H1 (cell line): ENCODE results near the gene HECTD4. TPM values are rescaled to one million over a fixed set of nuclear protein-coding genes. Genes with fewer than 3 reads are reported as not detected.

ENCODE experiments used
- CTCF ChIA-PET: fragments of 300-600 bp; sonication (Branson Sonifier 250); formaldehyde crosslinking; loops from one replicate; lab custom pipeline; 2021; ENCODE audit not compliant: partially characterized antibody; lab: Charles Lee
- POLR2A ChIA-PET: fragments of 300-600 bp; sonication (Branson Sonifier 250); formaldehyde crosslinking; loops from one replicate; lab custom pipeline; 2021; ENCODE audit warnings: inconsistent platforms; ENCODE audit not compliant: partially characterized antibody; lab: Charles Lee
- DNase-seq, 2 experiments: peaks; one replicate each; pipeline versions ENCODE4 v3.0.0 to v3.0.0-alpha.2; 2010 to 2022; ENCODE audit warnings: low spot score in 2 of 2, low read depth in 1 of 2, mixed read lengths in 1 of 2
- FAIRE-seq: peaks from 2 replicates; lab custom pipeline; 2011; peaks lifted over from hg19 to GRCh38; lab: Jason Lieb, UNC
- H2AFZ ChIP-seq: 2 replicates; pipeline ENCODE4 v1.8.1; 2012; ENCODE audit warnings: low read length, inconsistent platforms
- H2AK5ac ChIP-seq: 2 replicates; pipeline ENCODE4 v1.6.1; 2013; ENCODE audit warnings: low read depth, low read length
- H2BK120ac ChIP-seq: replicated peaks from 2 replicates; pipeline ENCODE3; 2013; ENCODE audit warnings: low read depth, low read length, inconsistent platforms
- H2BK12ac ChIP-seq: 2 replicates; pipeline ENCODE4 v1.6.1; 2013; ENCODE audit warnings: low read depth, low read length
- H2BK15ac ChIP-seq: 2 replicates; pipeline ENCODE4 v1.6.1; 2013; ENCODE audit warnings: low read length
- H2BK20ac ChIP-seq: 2 replicates; pipeline ENCODE4 v1.6.1; 2013; ENCODE audit warnings: low read length
- H2BK5ac ChIP-seq: 2 replicates; pipeline ENCODE4 v1.6.1; 2013; ENCODE audit warnings: low read depth, low read length
- H3K14ac ChIP-seq: 2 replicates; pipeline ENCODE4 v1.6.1; 2013; ENCODE audit warnings: inconsistent platforms; ENCODE audit not compliant: insufficient read length
- H3K18ac ChIP-seq: 2 replicates; pipeline ENCODE4 v1.6.1; 2013; ENCODE audit warnings: low read length; ENCODE audit errors: extremely low read depth
- H3K23ac ChIP-seq: 2 replicates; pipeline ENCODE4 v1.6.1; 2013; ENCODE audit warnings: inconsistent platforms; ENCODE audit not compliant: insufficient read length
- H3K23me2 ChIP-seq: 2 replicates; pipeline ENCODE4 v1.6.1; 2013; ENCODE audit warnings: low read depth, low read length
- H3K27ac ChIP-seq: 2 replicates; pipeline ENCODE4 v1.6.1; 2011; ENCODE audit warnings: low read depth, low read length, inconsistent platforms
- H3K27me3 ChIP-seq, 4 experiments: replicated peaks in 1 of 4; 1 replicate in 1 of 4; 2 replicates in 3 of 4; pipeline versions ENCODE4 v1.6.1 to v1.8.1; 2011 to 2013; ENCODE audit warnings: low read length in 3 of 4, mild to moderate bottlenecking in 3 of 4, inconsistent platforms in 2 of 4, mixed read lengths in 2 of 4, moderate library complexity in 1 of 4; ENCODE audit not compliant: control insufficient read depth in 3 of 4, insufficient read depth in 3 of 4; ENCODE audit errors: extremely low read depth in 1 of 4
- H3K36me3 ChIP-seq, 4 experiments: 2 replicates each; pipeline versions ENCODE4 v1.6.1 to v1.8.1; 2011 to 2013; ENCODE audit warnings: mild to moderate bottlenecking in 4 of 4, low read length in 3 of 4, moderate library complexity in 2 of 4, control low read depth in 1 of 4, inconsistent platforms in 1 of 4; ENCODE audit not compliant: insufficient read depth in 4 of 4, control insufficient read depth in 2 of 4
- H3K4ac ChIP-seq: replicated peaks from 2 replicates; pipeline ENCODE3; 2013; ENCODE audit warnings: low read length, low read depth, mixed read lengths, inconsistent platforms; ENCODE audit not compliant: insufficient read length
- H3K4me1 ChIP-seq, 4 experiments: replicated peaks in 1 of 4; 1 replicate in 1 of 4; 2 replicates in 3 of 4; pipeline versions ENCODE4 v1.6.1 to v1.8.1; 2011 to 2013; ENCODE audit warnings: low read length in 3 of 4, inconsistent platforms in 2 of 4, mixed read lengths in 1 of 4; ENCODE audit not compliant: insufficient read depth in 4 of 4, control insufficient read depth in 3 of 4
- H3K4me2 ChIP-seq, 2 experiments: 2 replicates each; pipeline versions ENCODE4 v1.6.1 to v1.8.1; 2011 to 2013; ENCODE audit warnings: low read depth in 2 of 2, low read length in 2 of 2, control low read depth in 1 of 2, inconsistent platforms in 1 of 2, mild to moderate bottlenecking in 1 of 2; ENCODE audit not compliant: insufficient read depth in 1 of 2
- H3K4me3 ChIP-seq, 4 experiments: fragments of 200-600, 300-600 bp in 1 of 4; sonication (generic), shearing (Covaris generic), sonication (Bioruptor Twin) in 1 of 4; 2 replicates each; pipeline versions ENCODE4 v1.5.1 to v1.8.1; 2011 to 2016; ENCODE audit warnings: low read length in 4 of 4, low read depth in 3 of 4, control low read depth in 2 of 4, inconsistent platforms in 2 of 4, mild to moderate bottlenecking in 2 of 4, mixed read lengths in 1 of 4, moderate library complexity in 1 of 4; ENCODE audit not compliant: insufficient read depth in 2 of 4; ENCODE audit errors: extremely low read depth in 1 of 4
- H3K56ac ChIP-seq: replicated peaks from 2 replicates; pipeline ENCODE3; 2013; ENCODE audit warnings: low read depth, mild to moderate bottlenecking, mixed read lengths, low read length, inconsistent platforms; ENCODE audit not compliant: insufficient read length
- H3K79me1 ChIP-seq: 2 replicates; pipeline ENCODE4 v1.6.1; 2013; ENCODE audit warnings: low read depth, low read length, control low read depth
- H3K79me2 ChIP-seq, 2 experiments: 2 replicates each; pipeline versions ENCODE4 v1.6.1 to v1.8.1; 2012 to 2013; ENCODE audit warnings: low read length in 2 of 2, mild to moderate bottlenecking in 2 of 2, inconsistent platforms in 1 of 2; ENCODE audit not compliant: insufficient read depth in 2 of 2, control insufficient read depth in 1 of 2
- H3K9ac ChIP-seq, 4 experiments: replicated peaks in 1 of 4; 1 replicate in 1 of 4; 2 replicates in 3 of 4; pipeline versions ENCODE4 v1.6.1 to v1.8.1; 2011 to 2013; ENCODE audit warnings: low read depth in 3 of 4, low read length in 3 of 4, control low read depth in 2 of 4, mild to moderate bottlenecking in 2 of 4, moderate library complexity in 2 of 4, inconsistent platforms in 1 of 4; ENCODE audit errors: extremely low read depth in 1 of 4
- H3K9me3 ChIP-seq, 2 experiments: 2 replicates each; pipeline versions ENCODE4 v1.6.1 to v1.8.1; 2012 to 2013; ENCODE audit warnings: mild to moderate bottlenecking in 2 of 2, moderate library complexity in 2 of 2, control low read depth in 1 of 2, inconsistent platforms in 1 of 2, low read depth in 1 of 2, low read length in 1 of 2, mixed read lengths in 1 of 2; ENCODE audit not compliant: insufficient read depth in 2 of 2
- H4K20me1 ChIP-seq, 2 experiments: replicated peaks in 1 of 2; 2 replicates each; pipeline versions ENCODE3 to v1.8.1; 2011 to 2013; ENCODE audit warnings: inconsistent platforms in 2 of 2, low read length in 2 of 2, mild to moderate bottlenecking in 1 of 2; ENCODE audit not compliant: insufficient read depth in 2 of 2, control insufficient read depth in 1 of 2
- H4K5ac ChIP-seq: 2 replicates; pipeline ENCODE4 v1.6.1; 2013; ENCODE audit warnings: low read length, low read depth, mixed read lengths, inconsistent platforms; ENCODE audit not compliant: insufficient read length
- H4K8ac ChIP-seq: 2 replicates; pipeline ENCODE4 v1.8.0; 2013; ENCODE audit warnings: mild to moderate bottlenecking, moderate library complexity, low read length, inconsistent platforms; ENCODE audit not compliant: insufficient read depth; ENCODE audit errors: extremely low read depth
- H4K91ac ChIP-seq: replicated peaks from 2 replicates; pipeline ENCODE3; 2013; ENCODE audit warnings: low read length, mixed read lengths, inconsistent platforms; ENCODE audit not compliant: insufficient read length
- CEBPB ChIP-seq: IDR thresholded peaks from 2 replicates; pipeline ENCODE4 v1.6.1; 2012; ENCODE audit warnings: low read depth, low read length
- CREB1 ChIP-seq: IDR thresholded peaks from 2 replicates; pipeline ENCODE4 v1.6.1; 2012; ENCODE audit warnings: inconsistent platforms
- NANOG ChIP-seq: IDR thresholded peaks from 2 replicates; pipeline ENCODE4 v1.6.1; 2011; ENCODE audit warnings: low read length, low read depth, mild to moderate bottlenecking, inconsistent platforms; ENCODE audit not compliant: insufficient read depth, poor library complexity, severe bottlenecking
- TAF7 ChIP-seq: optimal IDR thresholded peaks from 2 replicates; pipeline ENCODE3; 2011; ENCODE audit warnings: low read depth, mild to moderate bottlenecking, inconsistent platforms, low read length, moderate library complexity, borderline replicate concordance
- WGBS, 2 experiments: shearing (Covaris generic) in 1 of 2; methylation state at CpG; one replicate each; pipeline versions ENCODE4 v1.1.6 to v1.1.7; 2013 to 2015; ENCODE audit warnings: low lambda C conversion rate in 2 of 2, mixed read lengths in 2 of 2, inconsistent platforms in 1 of 2, low coverage in 1 of 2, missing lambda C conversion rate in 1 of 2; ENCODE audit not compliant: insufficient replicate concordance in 2 of 2, insufficient coverage in 1 of 2, insufficient read length in 1 of 2; ENCODE audit errors: extremely low coverage in 1 of 2, missing lambda C conversion rate in 1 of 2; 5-methylcytosine and 5-hydroxymethylcytosine counted together
- polyA plus RNA-seq, 7 experiments: library from polyadenylated mRNA; depleted of rRNA in 3 of 7; stranded (reverse) in 5 of 7; unstranded in 2 of 7; fragments of >200 nt in 5 of 7; fragments of 200-250 nt in 2 of 7; gene quantifications; 1 replicate in 5 of 7; 2 replicates in 1 of 7; 4 replicates in 1 of 7; pipeline versions ENCODE4 v1.2.1 to v1.2.3, GENCODE V29; 2011 to 2013; ENCODE audit warnings: missing spikeins in 2 of 7, mixed read lengths in 2 of 7
- total RNA-seq: library from RNA; stranded (reverse); fragmentation: NEBNext Ultra II Directional; extraction: Animal tissue kit (Norgen Biotek cat#: 25700); gene quantifications from 2 replicates; pipeline ENCODE4 v1.2.1, GENCODE V29; 2021
- TF ChIP-seq, protein P1 (sequence below): IDR thresholded peaks from 2 replicates; pipeline ENCODE4 v1.6.1; 2011; ENCODE audit warnings: low read depth, mild to moderate bottlenecking, low read length; ENCODE audit not compliant: insufficient read depth

Gene HECTD4
- total and polyA plus RNA-seq, 2 of the 8 experiments (the other 6 are each of a cell fraction or from before 2014, with no cell fraction given) = 6.5 to 33.7 TPM

DNA sequence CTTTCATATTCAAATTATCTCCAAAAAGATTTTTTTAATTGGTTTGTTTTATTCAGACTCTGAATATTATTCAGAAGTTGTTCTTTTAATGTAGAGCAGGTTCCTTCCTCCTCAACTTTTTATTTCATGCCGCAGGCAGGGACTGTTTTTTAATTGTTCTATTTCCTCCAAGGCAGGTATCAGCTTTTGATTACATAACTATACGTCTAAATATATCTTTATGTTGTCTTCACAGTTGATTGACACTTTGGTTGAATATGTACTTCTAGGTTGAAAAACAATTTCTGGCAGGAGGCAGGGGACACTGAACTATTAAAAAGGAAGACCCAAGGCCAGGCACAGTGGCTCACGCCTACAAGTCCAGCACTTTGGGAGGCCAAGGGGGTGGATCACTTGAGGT is 82.5 kb downstream of the HECTD4 start:
- H3K4me1 ChIP-seq = no peaks in the 10 kb centered on the region
- H3K14ac ChIP-seq = no peak overlapping the region
- FAIRE-seq = no peak
- H3K23me2 ChIP-seq = peaks cover 13% of the 10 kb centered on the region
- ChIA-PET POLR2A (no interaction called here), CTCF (interaction anchor here (0.5 to 1.1 kb wide), 2 partner anchors 13 to 820 kb away, joined by 3 to 4 read pairs; no protein-coding TSS in a partner anchor)
- H2BK20ac ChIP-seq = no peak overlapping the region
- H3K23ac ChIP-seq = no peak overlapping the region
- no peak overlapping the region for H2AK5ac ChIP-seq
- H3K79me1 ChIP-seq = peaks cover 3% of the 10 kb centered on the region; the same call in 1 of the 2 replicates
- no peaks in the 10 kb centered on the region for H3K79me2 ChIP-seq
- H2BK15ac ChIP-seq = no peak overlapping the region
- H2BK12ac ChIP-seq = no peak overlapping the region
- no peaks in the 10 kb centered on the region for H3K27me3 ChIP-seq
- peaks cover 0 to 6% of the 10 kb centered on the region in 2 experiments for H4K20me1 ChIP-seq
- no peak for DNase-seq
- no peak overlapping the region for H4K91ac ChIP-seq
- no peak overlapping the region for H2AFZ ChIP-seq
- H3K18ac ChIP-seq = no peak overlapping the region
- no peak overlapping the region for H3K9ac ChIP-seq
- no peak overlapping the region for H4K5ac ChIP-seq
- no peak overlapping the region for H3K27ac ChIP-seq
- TF ChIP-seq NANOG (no peak), TAF7 (no peak), CEBPB (no peak), CREB1 (no peak)
- TF ChIP-seq, protein P1, sequence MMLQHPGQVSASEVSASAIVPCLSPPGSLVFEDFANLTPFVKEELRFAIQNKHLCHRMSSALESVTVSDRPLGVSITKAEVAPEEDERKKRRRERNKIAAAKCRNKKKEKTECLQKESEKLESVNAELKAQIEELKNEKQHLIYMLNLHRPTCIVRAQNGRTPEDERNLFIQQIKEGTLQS = no peak
- H4K8ac ChIP-seq = no peak overlapping the region
- no peak overlapping the region for H2BK120ac ChIP-seq
- H3K4me2 ChIP-seq = no peak overlapping the region
- no peak overlapping the region for H2BK5ac ChIP-seq
- 83% methylated on average over 3 of the region's 3 CpGs; no CpG with 5 or more reads in 1 of the 2 experiments for WGBS, 2 experiments
- peaks cover 5 to 24% (median 9%) of the 10 kb centered on the region in 4 experiments; a peak in 4 of 8 replicates for H3K36me3 ChIP-seq
- H3K4me3 ChIP-seq = no peak overlapping the region
- H3K4ac ChIP-seq = no peak overlapping the region
- H3K56ac ChIP-seq = no peak overlapping the region
- H3K9me3 ChIP-seq = peaks cover 0 to 5% of the 10 kb centered on the region in 2 experiments; a peak in 1 of 4 replicates
